ENCODE results near the gene CRYBB1. TPM values are rescaled to one million over a fixed set of nuclear protein-coding genes. Genes with fewer than 3 reads are reported as not detected.

The CRYBB1 gene
- total and polyA plus RNA-seq, 2 donors from 2014 or later = 0.54 to 1.7 TPM

GRCh38 chr22:26631282-26631681 is 13.5 kb upstream of the CRYBB1 start:
- no peak for DNase-seq
- no peak for TF ChIP-seq CTCF (IDR thresholded peaks at IDR 0.05; ENCODE audit: borderline replicate concordance, extremely low read depth, insufficient read depth)
- FAIRE-seq = no peak
- Histone ChIP-seq H3K4me1 (ENCODE audit: control insufficient read depth in 2 of 3, insufficient read depth in 2 of 3, low read depth in 1 of 3, low read length in 3 of 3) (no peaks in the 10 kb centered on the region), H3K36me3 (ENCODE audit: control insufficient read depth in 2 of 3, insufficient read depth in 3 of 3, low read length in 3 of 3) (no peaks in the 10 kb centered on the region), H3K27ac (ENCODE audit: low read depth in 2 of 2, low read length in 2 of 2) (no peak overlapping the region), H3K27me3 (ENCODE audit: control insufficient read depth, insufficient read depth, low read length) (no peaks in the 10 kb centered on the region), H3K9me3 (ENCODE audit: control insufficient read depth in 2 of 3, insufficient read depth in 1 of 3, low read length in 3 of 3) (no peaks in the 10 kb centered on the region), H3K9ac (ENCODE audit: low read length in 3 of 3) (no peak overlapping the region), H3K4me3 (ENCODE audit: low read length in 3 of 3) (no peak overlapping the region)
- intact Hi-C loops (cut with DNase I) = no loop called here

GRCh38 chr22:26629988-26630761 is 12.3 kb upstream of the CRYBB1 start:
- no peak for TF ChIP-seq CTCF (IDR thresholded peaks at IDR 0.05; ENCODE audit: borderline replicate concordance, extremely low read depth, insufficient read depth)
- Histone ChIP-seq H3K9ac (ENCODE audit: low read length in 3 of 3) (no peak overlapping the region), H3K4me1 (ENCODE audit: control insufficient read depth in 2 of 3, insufficient read depth in 2 of 3, low read depth in 1 of 3, low read length in 3 of 3) (no peaks in the 10 kb centered on the region), H3K4me3 (ENCODE audit: low read length in 3 of 3) (no peak overlapping the region), H3K27ac (ENCODE audit: low read depth in 2 of 2, low read length in 2 of 2) (no peak overlapping the region), H3K27me3 (ENCODE audit: control insufficient read depth, insufficient read depth, low read length) (no peaks in the 10 kb centered on the region), H3K36me3 (ENCODE audit: control insufficient read depth in 2 of 3, insufficient read depth in 3 of 3, low read length in 3 of 3) (no peaks in the 10 kb centered on the region), H3K9me3 (ENCODE audit: control insufficient read depth in 2 of 3, insufficient read depth in 1 of 3, low read length in 3 of 3) (no peaks in the 10 kb centered on the region)
- FAIRE-seq (no peak), DNase-seq (no peak)
- intact Hi-C loops (cut with DNase I) = no loop called here

GRCh38 chr22:26624803-26625202 is 7.0 kb upstream of the CRYBB1 start:
- H3K27me3 ChIP-seq (ENCODE audit: control insufficient read depth, insufficient read depth, low read length) = no peaks in the 10 kb centered on the region
- FAIRE-seq = no peak
- no peak overlapping the region for H3K4me3 ChIP-seq (ENCODE audit: low read length in 3 of 3)
- intact Hi-C loops (cut with DNase I) = no loop called here
- DNase-seq = no peak
- H3K9me3 ChIP-seq (ENCODE audit: control insufficient read depth in 2 of 3, insufficient read depth in 1 of 3, low read length in 3 of 3) = no peaks in the 10 kb centered on the region
- H3K36me3 ChIP-seq (ENCODE audit: control insufficient read depth in 2 of 3, insufficient read depth in 3 of 3, low read length in 3 of 3) = no peaks in the 10 kb centered on the region
- H3K27ac ChIP-seq (ENCODE audit: low read depth in 2 of 2, low read length in 2 of 2) = no peak overlapping the region
- H3K4me1 ChIP-seq (ENCODE audit: control insufficient read depth in 2 of 3, insufficient read depth in 2 of 3, low read depth in 1 of 3, low read length in 3 of 3) = no peaks in the 10 kb centered on the region
- no peak for TF ChIP-seq CTCF (IDR thresholded peaks at IDR 0.05; ENCODE audit: borderline replicate concordance, extremely low read depth, insufficient read depth)
- H3K9ac ChIP-seq (ENCODE audit: low read length in 3 of 3) = no peak overlapping the region

Measured in kidney (tissue), 14 donors.